Esophagus squamous epithelium (tissue), 4 donors: Measurements from ENCODE around the gene CNTN4.

Experiments
- CTCF ChIP-seq, 6 experiments: fragments of 450-650 bp in 4 of 6; fragments of 200-600 bp in 2 of 6; sonication (generic) in 2 of 6; IDR thresholded peaks; one replicate each; pipeline ENCODE4 v1.5.1; 2016 to 2019; ENCODE audit warnings: antibody characterized with exemption in 6 of 6, mild to moderate bottlenecking in 4 of 6, moderate library complexity in 4 of 6
- POLR2A ChIP-seq, 4 donors: fragments of 450-650 bp; IDR thresholded peaks; one replicate each; pipeline ENCODE4 v1.6.1; 2017; ENCODE audit warnings: antibody characterized with exemption in 4 of 4, mild to moderate bottlenecking in 4 of 4, moderate library complexity in 3 of 4

GRCh38 chr3:2904054-2904453 lies 805.4 kb downstream of the CNTN4 start:
- TF ChIP-seq CTCF (IDR thresholded peaks at IDR 0.05) (no peak), POLR2A (IDR thresholded peaks at IDR 0.05) (no peak)
